H7 (cell line): ENCODE results near the gene GDE1. TPM values are rescaled to one million over a fixed set of nuclear protein-coding genes. Genes with fewer than 3 reads are reported as not detected.
"Not testable (repeated sequence)": the region's sequence is repeated elsewhere in the genome, so short reads cannot be mapped to it uniquely, and the experiment has no call there.

ENCODE experiments used
- DNase-seq: peaks from one replicate; pipeline ENCODE4 v3.0.0; 2012
- H3K27me3 ChIP-seq: 2 replicates; pipeline ENCODE4 v1.6.0; 2011; ENCODE audit warnings: mild to moderate bottlenecking, low read length; ENCODE audit not compliant: control insufficient read depth, insufficient read depth
- H3K36me3 ChIP-seq: replicated peaks from 2 replicates; pipeline ENCODE4 v1.5.1; 2011; ENCODE audit warnings: low read length; ENCODE audit not compliant: control insufficient read depth, insufficient read depth
- H3K4me3 ChIP-seq: 2 replicates; pipeline ENCODE4 v1.5.1; 2011; ENCODE audit warnings: low read depth, mild to moderate bottlenecking, control low read depth, low read length, moderate library complexity; ENCODE audit not compliant: insufficient read depth
- total RNA-seq: library from RNA; depleted of rRNA; stranded (reverse); fragments of >200 nt; shearing (Covaris generic); gene quantifications from 2 replicates; pipeline ENCODE4 v1.2.3, GENCODE V29; 2014; rRNA removed

Gene GDE1, protein sequence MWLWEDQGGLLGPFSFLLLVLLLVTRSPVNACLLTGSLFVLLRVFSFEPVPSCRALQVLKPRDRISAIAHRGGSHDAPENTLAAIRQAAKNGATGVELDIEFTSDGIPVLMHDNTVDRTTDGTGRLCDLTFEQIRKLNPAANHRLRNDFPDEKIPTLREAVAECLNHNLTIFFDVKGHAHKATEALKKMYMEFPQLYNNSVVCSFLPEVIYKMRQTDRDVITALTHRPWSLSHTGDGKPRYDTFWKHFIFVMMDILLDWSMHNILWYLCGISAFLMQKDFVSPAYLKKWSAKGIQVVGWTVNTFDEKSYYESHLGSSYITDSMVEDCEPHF
- total RNA-seq: 57.8 and 60.0 TPM in 2 replicates

DNA sequence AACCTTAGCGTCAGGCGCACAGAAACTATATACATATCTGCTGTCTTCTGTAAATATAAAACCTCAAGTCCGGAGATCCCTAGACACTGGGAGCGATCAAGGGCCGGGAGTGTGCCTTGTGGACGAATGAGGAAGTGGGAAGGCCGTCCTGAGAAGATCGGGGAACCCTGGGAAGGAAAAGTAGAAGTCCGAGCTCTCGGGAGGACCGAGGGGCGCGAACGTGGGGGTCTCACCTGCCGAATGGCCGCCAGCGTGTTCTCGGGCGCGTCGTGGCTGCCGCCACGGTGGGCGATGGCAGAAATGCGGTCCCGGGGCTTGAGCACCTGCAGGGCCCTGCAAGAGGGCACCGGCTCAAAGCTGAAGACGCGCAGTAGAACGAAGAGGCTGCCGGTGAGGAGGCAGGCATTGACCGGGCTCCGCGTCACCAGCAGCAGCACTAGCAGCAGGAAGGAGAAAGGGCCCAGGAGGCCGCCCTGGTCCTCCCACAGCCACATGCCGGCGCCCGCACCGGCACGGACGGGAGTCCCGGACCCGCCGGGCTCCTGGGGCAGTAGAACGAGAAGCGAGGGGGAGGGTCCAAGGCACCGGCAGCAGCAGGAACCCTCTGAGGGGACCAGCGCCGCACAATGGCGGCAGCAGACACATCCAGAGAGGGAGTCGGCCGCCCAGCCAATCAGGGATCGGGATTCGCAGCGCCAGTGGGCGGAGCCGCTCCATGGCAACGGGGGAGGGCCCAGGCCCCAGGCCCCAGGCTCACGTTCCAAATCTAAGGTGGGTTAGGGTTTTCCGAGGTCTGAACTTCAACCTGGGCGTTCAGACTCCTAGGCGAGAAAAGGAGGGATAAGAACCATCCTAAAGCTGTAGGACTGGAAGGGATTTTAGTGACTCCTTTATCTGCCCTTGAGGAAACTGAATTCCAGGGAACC, at the start of gene GDE1:
Gene GDE1, minus strand, starts transcription at position 628 of the 926 bp plus-strand sequence. Its CDS starts 134 bp downstream, at position 494.
- peak; percentile 96 for DNase-seq
- Histone ChIP-seq H3K4me3 (peak within 1 kb of the TSS; percentile 86), H3K36me3 (no peaks in the 10 kb centered on the region; the same call in none of the 2 replicates), H3K27me3 (no peaks in the 10 kb centered on the region)

DNA sequence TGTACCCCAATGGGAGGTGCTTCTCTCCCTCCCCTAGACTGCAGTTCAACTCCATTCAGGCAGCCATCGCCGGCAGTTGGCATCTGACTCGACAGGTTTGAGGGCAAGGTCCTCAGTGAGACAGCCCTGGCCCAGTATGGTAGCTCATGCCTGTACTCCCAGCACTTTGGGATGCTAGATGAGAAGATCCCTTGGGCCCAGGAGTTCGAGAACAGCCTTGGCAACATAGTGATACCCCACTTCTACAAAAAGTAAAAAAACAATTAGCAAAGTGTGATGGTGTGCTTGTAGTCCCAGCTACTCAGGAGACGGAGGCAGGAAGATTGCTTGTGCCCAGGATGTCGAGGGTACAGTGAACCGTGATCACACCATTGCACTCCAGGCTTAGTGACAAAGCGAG, 45.7 kb upstream of the GDE1 start:
- Histone ChIP-seq H3K36me3 (peaks cover 12% of the 10 kb centered on the region), H3K4me3 (no peak overlapping the region), H3K27me3 (no peaks in the 10 kb centered on the region)
- DNase-seq: no peak

DNA sequence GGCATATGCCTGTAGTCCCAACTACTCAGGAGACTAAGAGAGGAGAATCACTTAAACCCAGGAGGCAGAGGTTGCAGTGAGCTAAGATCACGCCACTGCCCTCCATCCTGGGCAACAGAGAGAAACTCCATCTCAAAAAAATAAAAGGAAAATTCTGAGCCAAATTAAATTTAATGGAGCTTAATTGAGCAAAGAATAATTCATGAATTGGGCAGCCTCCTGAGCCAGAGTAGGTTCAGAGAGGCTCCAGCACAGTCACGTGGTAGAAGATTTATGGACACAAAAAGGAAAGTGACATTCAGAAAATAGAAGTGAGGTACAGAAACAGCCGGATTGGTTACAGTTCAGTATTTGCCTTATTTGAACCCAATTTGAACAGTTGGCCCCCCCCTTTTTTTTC, 44.5 kb upstream of the GDE1 start:
- no peak for DNase-seq

DNA sequence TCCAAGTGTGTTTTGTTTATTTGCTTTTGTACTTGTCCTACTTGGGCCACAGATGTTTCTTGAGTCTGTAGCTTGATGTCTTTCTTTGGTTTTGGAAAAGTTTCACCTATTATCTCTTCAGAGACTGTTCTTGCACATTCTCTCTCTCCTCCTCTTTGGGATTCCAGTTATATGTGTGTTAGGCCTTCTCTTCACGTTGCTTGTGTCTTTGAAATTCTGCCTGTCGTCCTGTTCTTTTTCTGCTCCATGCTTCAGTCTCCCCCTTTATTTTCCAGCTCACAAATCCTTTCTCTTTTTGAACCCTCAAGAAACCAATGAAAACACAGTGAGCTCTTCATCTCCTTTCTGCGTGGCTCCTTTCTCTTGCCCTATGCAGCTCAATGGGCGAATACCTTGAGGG, 41.5 kb upstream of the GDE1 start:
- Histone ChIP-seq H3K4me3 (no peak overlapping the region), H3K27me3 (no peaks in the 10 kb centered on the region), H3K36me3 (peaks cover 7% of the 10 kb centered on the region)
- no peak for DNase-seq

More for the DNA sequence above, 44.5 kb upstream of the GDE1 start:
- Histone ChIP-seq H3K27me3 (no peaks in the 10 kb centered on the region), H3K36me3 (peaks cover 11% of the 10 kb centered on the region), H3K4me3 (no peak overlapping the region)

DNA sequence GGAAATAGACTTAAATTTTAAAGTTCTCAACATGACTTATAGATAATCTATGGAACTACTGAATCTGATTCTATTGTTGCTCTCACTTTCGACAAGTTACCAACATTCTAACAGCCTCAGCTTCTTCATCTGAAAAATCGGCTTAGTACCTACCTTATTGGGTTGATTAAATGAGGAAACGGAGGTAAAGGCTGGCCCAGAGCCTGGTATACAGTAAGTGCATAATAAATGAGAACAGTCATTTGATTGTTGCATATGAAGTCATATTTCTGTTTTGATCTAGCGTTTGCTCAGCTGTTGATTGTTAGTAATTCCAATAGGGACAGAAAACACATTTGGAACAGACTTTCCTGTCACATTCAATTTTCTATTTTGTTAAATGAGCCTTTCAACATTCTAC, 38.2 kb upstream of the GDE1 start:
- peaks cover under 1% of the 10 kb centered on the region for H3K36me3 ChIP-seq
- H3K4me3 ChIP-seq: no peak overlapping the region
- no peaks in the 10 kb centered on the region for H3K27me3 ChIP-seq
- no peak for DNase-seq

DNA sequence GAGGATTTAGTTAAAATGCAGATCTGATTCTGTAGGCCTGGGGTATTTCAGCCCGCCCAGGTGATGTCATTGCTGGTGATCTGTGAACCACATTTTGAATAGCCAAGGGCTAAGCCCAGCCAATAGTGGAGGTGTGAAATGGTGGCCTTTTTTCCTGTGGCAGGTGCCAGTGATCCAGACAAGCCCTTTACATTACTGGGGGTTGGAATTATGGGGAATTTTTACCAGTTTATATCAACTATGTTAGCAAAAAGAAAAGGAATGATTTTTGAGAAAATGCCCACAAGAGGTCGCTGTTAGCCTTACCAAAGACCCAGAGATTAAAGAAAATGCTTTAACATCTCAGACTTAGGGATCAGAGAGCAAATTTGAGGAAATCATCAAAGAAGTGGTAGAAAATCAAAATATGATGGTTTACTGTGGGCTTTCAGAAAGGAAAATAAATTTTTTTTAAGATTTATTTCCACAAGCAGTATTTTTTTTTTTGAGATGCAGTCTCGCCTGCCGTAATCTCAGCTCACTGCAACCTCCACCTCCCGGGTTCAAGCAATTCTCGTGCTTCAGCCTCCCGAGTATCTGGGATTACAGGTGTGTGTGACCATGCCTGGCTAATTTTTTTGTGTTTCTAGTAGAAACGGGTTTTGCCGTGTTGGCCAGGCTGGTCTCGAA, 37.5 kb upstream of the GDE1 start:
- no peaks in the 10 kb centered on the region for H3K36me3 ChIP-seq
- H3K27me3 ChIP-seq: no peaks in the 10 kb centered on the region
- peak; percentile 43 for DNase-seq
- H3K4me3 ChIP-seq: no peak overlapping the region

DNA sequence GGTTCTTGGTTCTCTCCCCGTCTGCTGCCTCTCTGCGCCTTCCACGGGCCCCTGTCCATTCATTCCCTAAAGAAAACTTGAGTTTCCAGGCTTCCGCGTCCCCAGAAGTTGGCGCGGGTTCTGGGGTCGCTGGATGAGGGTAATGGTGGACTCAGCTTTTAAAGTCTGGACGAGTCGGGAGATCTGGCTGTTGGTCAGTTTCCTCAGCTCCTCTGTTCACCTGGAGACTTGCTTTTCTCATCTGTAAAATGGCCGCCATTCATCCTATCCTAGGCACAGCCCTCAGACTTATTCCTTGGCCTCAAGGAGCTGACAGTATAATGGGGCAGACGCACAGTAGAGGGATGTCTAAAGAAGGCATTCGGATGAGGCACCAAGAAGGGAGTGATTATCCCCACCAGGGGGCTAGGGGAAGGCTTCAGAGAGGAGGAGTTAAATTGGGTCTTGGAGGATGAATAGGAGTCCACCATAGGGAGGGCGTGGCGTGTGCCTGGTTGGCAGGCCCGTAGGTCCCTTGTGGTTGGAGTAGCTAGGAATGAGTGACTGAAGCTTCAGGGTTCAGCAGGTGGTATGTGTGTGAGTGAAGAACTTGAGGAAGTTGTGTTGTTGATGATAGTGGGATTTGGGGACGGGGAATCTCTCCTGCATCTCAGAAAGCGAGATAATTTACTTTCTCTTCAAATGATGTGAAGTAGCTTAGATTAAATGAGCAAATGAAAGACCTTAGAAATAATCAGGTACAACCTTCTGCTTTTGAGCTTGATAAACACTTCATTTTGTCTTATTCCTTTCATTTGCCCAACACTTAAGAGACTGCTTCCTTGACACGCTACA, 34.3 kb upstream of the GDE1 start:
- peak overlapping the region; percentile 56 for H3K4me3 ChIP-seq
- no peaks in the 10 kb centered on the region for H3K27me3 ChIP-seq
- H3K36me3 ChIP-seq: no peaks in the 10 kb centered on the region
- DNase-seq: peak; percentile 85

DNA sequence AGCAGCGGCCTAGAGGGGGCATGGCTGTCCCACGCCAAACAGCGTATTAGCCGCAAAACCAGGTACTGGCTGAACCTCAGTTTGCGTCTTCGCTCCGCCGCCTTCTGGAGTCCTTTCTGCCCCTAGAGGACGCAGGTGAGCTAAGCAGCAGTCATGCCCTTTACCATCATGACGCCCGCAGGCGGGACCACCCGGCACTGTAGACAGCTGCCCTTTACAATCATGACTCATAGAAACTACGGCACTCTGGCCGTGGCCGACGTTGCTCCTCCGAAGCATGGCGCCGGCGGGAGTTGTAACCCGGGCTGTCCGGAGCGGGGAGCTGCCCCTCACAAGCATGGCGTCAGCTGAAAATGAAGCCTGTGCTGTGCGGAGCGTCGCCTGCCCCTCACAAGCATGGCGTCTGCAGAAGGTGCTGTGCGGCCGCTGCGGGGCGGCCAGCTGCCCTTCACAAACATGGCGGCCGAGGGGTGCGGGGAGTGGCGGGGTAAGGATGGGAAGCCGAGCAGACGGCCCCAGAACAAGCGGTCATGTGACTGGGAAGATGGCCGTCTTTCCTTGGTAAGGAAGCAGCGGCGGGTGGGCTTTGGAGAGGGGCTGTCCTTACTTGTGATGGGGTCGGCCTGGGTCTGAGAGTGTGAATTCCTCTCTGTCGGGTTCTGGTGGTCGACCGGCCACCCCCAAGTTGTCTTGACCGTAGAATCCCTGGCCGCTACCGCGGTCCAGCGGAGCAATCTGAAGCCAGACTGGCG, 33.5 kb upstream of the GDE1 start, which contains the start of gene VPS35L:
Gene VPS35L, plus strand, starts transcription at position 518 of the 752 bp plus-strand sequence. Its CDS starts 27 bp downstream, at position 545.
- peak; percentile 92 for DNase-seq
- no peaks in the 10 kb centered on the region for H3K27me3 ChIP-seq

DNA sequence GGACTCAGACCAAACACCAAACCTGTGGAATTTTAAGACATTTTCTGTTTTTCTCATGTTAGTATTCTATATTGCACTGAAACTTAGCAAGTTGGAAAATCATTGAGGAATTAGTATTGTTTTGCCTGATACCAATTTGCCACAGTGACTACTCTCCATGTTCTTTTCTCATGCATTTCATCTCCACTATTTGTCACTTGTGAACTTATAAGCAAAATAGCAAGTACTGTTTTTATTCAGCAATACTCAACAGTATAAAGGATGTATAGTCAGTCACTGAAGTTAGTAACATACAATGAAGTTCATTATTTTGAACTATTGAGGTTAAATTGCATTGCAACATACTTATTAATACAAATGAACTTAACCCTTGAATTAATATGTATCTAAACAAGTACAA, 27.8 kb upstream of the GDE1 start:
- Histone ChIP-seq H3K4me3 (no peak overlapping the region), H3K27me3 (no peaks in the 10 kb centered on the region), H3K36me3 (peaks cover 2% of the 10 kb centered on the region; the same call in 1 of the 2 replicates)
- no peak for DNase-seq

More for the DNA sequence above, 33.5 kb upstream of the GDE1 start, which contains the start of gene VPS35L:
- Histone ChIP-seq H3K36me3 (no peaks in the 10 kb centered on the region), H3K4me3 (peak within 1 kb of the TSS; percentile 56)

DNA sequence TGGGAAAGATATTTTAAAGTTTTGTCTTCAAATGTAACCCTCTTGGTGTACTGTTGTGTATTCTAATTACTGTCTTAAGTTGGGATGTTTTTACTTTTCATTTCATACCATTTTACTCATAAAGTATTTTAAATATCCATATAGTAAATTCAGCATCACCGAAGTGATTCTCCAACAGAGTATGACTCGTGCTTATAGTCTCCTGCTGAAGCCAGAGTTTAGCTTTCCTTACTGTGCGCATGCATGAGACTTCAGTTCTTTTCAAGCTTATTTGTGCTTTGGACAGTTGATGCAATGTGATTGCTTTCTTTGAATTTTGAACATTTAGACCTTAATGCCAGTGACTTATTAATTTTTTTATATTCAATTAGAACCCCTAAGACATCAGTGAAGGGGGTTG, 26.2 kb upstream of the GDE1 start:
- H3K27me3 ChIP-seq: no peaks in the 10 kb centered on the region
- DNase-seq: no peak
- no peak overlapping the region for H3K4me3 ChIP-seq
- peaks cover 2% of the 10 kb centered on the region; the same call in 1 of the 2 replicates for H3K36me3 ChIP-seq

DNA sequence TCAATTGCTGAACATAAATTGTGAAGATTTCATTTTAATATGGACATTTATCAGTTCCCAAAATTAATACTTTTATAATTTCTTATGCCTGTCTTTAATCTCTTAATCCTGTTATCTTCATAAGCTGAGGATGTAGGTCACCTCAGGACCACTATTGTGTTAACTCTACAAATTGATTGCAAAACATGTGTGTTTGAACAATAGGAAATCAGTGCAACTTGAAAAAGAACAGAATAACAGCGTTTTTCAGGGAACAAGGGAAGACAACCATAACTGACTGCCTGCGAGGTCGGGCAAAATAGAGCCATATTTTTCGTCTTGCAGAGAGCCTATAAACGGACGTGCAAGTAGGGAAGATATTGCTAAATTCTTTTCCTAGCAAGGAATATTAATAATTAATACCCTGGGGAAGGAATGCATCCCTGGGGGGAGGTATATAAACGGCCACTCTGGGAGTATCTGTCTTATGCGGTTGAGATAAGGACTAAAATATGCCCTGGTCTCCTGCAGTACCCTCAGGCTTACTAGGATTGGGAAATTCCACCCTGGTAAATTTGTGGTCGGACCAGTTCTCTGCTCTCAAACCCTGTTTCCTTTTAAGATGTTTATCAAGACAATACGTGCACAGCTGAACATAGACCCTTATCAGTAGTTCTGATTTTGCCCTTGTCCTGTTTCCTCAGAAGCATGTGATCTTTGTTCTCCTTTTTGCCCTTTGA, 21.5 kb upstream of the GDE1 start:
- not testable (repeated sequence) for DNase-seq, H3K27me3 ChIP-seq, H3K36me3 ChIP-seq, H3K4me3 ChIP-seq

DNA sequence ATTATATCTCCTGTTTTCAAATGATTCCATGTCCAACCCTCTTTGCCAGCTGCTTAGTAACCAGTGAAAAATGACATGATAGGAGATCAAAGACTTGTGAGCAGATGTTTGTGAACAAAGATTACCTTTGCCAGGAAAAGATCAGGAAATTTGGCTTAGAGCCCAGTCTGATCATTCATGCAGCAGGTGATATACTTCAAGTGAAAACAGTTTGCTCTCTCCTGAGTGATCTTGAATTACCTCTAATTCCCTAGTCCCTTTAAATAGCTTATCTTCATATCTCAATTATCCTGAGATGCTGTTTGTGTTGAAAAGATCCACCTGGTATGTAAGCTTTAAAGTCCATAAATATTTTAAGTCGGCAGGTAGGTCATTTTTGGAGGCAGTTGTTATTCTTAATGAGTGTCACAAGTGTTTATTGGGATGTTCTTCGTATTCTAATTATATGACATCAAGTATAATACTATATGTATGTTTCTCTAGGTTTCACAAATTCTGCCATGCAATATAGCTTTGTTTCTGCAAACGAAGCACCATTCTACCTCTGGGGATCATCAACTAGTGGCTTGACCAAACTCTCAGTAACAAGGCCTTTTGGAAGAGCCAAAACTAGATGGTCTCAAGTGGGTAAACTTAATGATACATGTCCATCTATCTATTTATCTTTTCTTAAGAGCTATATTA, 20.4 kb upstream of the GDE1 start:
- DNase-seq: no peak
- H3K27me3 ChIP-seq: no peaks in the 10 kb centered on the region
- H3K36me3 ChIP-seq: peaks cover 4% of the 10 kb centered on the region
- H3K4me3 ChIP-seq: no peak overlapping the region
